Measurements from ENCODE around the gene BDKRB1.
A peak's percentile ranks its signal among the peaks of the same experiment; 100 is the strongest.

DNA sequence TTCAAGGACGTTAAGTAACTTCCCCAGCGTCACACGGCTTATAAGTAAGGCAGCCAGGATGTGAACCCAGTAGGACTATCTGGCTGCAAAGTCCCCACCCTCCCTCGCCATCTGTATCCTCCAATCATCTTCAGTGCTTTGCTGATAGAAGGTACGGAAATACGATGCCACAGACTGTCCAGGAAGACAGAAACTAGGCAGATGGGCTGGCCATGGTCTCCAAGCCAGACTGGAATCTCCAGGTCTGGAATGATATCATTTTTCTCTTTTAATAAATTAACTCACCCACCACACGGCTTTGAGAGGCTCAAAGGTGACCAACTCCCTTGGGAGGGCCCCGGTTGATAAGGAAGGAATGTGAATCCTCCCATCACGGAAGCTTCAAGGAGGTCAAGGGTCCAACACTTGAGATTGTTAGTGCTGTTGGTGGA is 16.3 kb upstream of the BDKRB1 start:
- TF ChIP-seq, protein P1, sequence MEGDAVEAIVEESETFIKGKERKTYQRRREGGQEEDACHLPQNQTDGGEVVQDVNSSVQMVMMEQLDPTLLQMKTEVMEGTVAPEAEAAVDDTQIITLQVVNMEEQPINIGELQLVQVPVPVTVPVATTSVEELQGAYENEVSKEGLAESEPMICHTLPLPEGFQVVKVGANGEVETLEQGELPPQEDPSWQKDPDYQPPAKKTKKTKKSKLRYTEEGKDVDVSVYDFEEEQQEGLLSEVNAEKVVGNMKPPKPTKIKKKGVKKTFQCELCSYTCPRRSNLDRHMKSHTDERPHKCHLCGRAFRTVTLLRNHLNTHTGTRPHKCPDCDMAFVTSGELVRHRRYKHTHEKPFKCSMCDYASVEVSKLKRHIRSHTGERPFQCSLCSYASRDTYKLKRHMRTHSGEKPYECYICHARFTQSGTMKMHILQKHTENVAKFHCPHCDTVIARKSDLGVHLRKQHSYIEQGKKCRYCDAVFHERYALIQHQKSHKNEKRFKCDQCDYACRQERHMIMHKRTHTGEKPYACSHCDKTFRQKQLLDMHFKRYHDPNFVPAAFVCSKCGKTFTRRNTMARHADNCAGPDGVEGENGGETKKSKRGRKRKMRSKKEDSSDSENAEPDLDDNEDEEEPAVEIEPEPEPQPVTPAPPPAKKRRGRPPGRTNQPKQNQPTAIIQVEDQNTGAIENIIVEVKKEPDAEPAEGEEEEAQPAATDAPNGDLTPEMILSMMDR (IDR thresholded peaks at IDR 0.05): no peak
- TF ChIP-seq POLR2A (IDR thresholded peaks at IDR 0.05): peak in 1 of 2 donors; percentile 14

Data from Peyer's patch (tissue), 4 donors.